PC-9 (cell line): ENCODE results near the gene FAM131A. TPM values are rescaled to one million over a fixed set of nuclear protein-coding genes. Genes with fewer than 3 reads are reported as not detected.
A peak's percentile ranks its signal among the peaks of the same experiment; 100 is the strongest.

ENCODE experiments used
- BruUV-seq: library from RNA; stranded (reverse); fragments of 400-500 nt; replicated peaks from 2 replicates; lab custom pipeline; 2021; lab: Mats Ljungman, UMichigan
- CTCF ChIA-PET: fragments of 300-600 bp; sonication (Branson Sonifier 250); formaldehyde crosslinking; loops from one replicate; lab custom pipeline; 2022; ENCODE audit warnings: antibody characterized with exemption; lab: Charles Lee
- POLR2A ChIA-PET: fragments of 300-600 bp; sonication (Branson Sonifier 250); formaldehyde crosslinking; loops from one replicate; lab custom pipeline; 2022; ENCODE audit warnings: antibody characterized with exemption; ENCODE audit not compliant: unreplicated experiment; lab: Charles Lee
- DNase-seq, 2 experiments: peaks; one replicate each; pipeline versions ENCODE4 v3.0.0 to v3.0.0-alpha.2; 2015 to 2022; ENCODE audit warnings: mixed read lengths in 1 of 2
- H2AFZ ChIP-seq: fragments of 200-600 bp; sonication (generic); 2 replicates; pipeline ENCODE4 v1.8.1; 2017; ENCODE audit warnings: antibody characterized with exemption
- H3F3A ChIP-seq: fragments of 200-600 bp; sonication (generic); 2 replicates; pipeline ENCODE4 v1.8.1; 2017; ENCODE audit warnings: antibody characterized with exemption, mild to moderate bottlenecking, low read depth; ENCODE audit not compliant: insufficient read depth
- H3K27ac ChIP-seq: fragments of 200-600 bp; sonication (generic); 2 replicates; pipeline ENCODE4 v1.6.1; 2016; ENCODE audit warnings: mixed run types
- H3K27me3 ChIP-seq: fragments of 200-600 bp; sonication (generic); 2 replicates; pipeline ENCODE4 v1.6.1; 2016; ENCODE audit warnings: low read depth, mixed run types; ENCODE audit not compliant: insufficient read depth
- H3K36me3 ChIP-seq: fragments of 200-600 bp; sonication (generic); 2 replicates; pipeline ENCODE4 v1.6.1; 2016; ENCODE audit warnings: low read depth, mixed run types
- H3K4me1 ChIP-seq: fragments of 200-600 bp; sonication (generic); replicated peaks from 2 replicates; pipeline ENCODE4 v1.6.1; 2016; ENCODE audit warnings: mixed run types; ENCODE audit not compliant: insufficient read depth
- H3K4me2 ChIP-seq: fragments of 200-600 bp; sonication (generic); 2 replicates; pipeline ENCODE4 v1.6.1; 2017; ENCODE audit warnings: mixed run types
- H3K4me3 ChIP-seq: fragments of 200-600 bp; sonication (generic); 2 replicates; pipeline ENCODE4 v1.6.1; 2016; ENCODE audit warnings: mixed run types
- H3K79me2 ChIP-seq: fragments of 200-600 bp; sonication (generic); 2 replicates; pipeline ENCODE4 v1.6.1; 2017; ENCODE audit warnings: low read depth, mixed run types
- H3K9me2 ChIP-seq: fragments of 200-600 bp; sonication (generic); 2 replicates; pipeline ENCODE4 v1.8.1; 2017; ENCODE audit warnings: mild to moderate bottlenecking; ENCODE audit not compliant: insufficient read depth
- H3K9me3 ChIP-seq: fragments of 200-600 bp; sonication (generic); 2 replicates; pipeline ENCODE4 v1.8.1; 2016; ENCODE audit warnings: low read depth; ENCODE audit not compliant: insufficient read depth
- H4K20me1 ChIP-seq: fragments of 200-600 bp; sonication (generic); 2 replicates; pipeline ENCODE4 v1.8.1; 2017; ENCODE audit not compliant: insufficient read depth
- EZH2 ChIP-seq: fragments of 200-600 bp; sonication (generic); IDR thresholded peaks from 2 replicates; pipeline ENCODE4 v1.8.0; 2017; ENCODE audit warnings: antibody characterized with exemption, low read depth
- intact Hi-C: fragments of 100-400 bp; cut with micrococcal nuclease; formaldehyde crosslinking; loops from one replicate; pipeline ENCODE4 v1.10.0; 2022; ENCODE audit not compliant: unreplicated experiment
- total RNA-seq: library from RNA; stranded (reverse); gene quantifications from 2 replicates; pipeline ENCODE4 v1.2.3, GENCODE V29; 2021
- TF ChIP-seq, protein P1 (sequence below): fragments of 200-600 bp; sonication (generic); conservative IDR thresholded peaks from 2 replicates; pipeline ENCODE4 v1.6.1; 2017; ENCODE audit warnings: mixed run types, antibody characterized with exemption, mild to moderate bottlenecking, moderate library complexity

The FAM131A gene
- total RNA-seq, 1 experiment from 2014 or later: 25.5 TPM

DNA sequence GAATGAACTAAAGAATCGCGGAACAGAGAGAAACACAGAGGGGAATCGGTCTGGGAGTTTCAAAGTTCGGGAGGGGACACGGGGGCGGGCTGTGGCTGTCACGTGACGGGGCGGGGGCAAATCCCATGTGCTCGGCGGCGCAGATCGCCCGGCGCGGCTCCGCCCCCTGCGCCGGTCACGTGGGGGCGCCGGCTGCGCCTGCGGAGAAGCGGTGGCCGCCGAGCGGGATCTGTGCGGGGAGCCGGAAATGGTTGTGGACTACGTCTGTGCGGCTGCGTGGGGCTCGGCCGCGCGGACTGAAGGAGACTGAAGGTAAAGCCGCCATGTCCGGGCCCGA is 23.1 kb upstream of the FAM131A start, which contains the start of gene EIF4G1:
Gene EIF4G1 (plus strand): TSS at position 244 of the 337 bp plus-strand sequence. CDS start 1,191 bp downstream, outside the sequence.
- Histone ChIP-seq H3K4me3 (peak within 1 kb of the TSS; percentile 63), H3K9me3 (no peaks in the 10 kb centered on the region), H3K79me2 (peaks cover 46% of the 10 kb centered on the region), H3F3A (peaks cover 78% of the 10 kb centered on the region), H3K4me1 (peaks cover 43% of the 10 kb centered on the region), H2AFZ (peak within 1 kb of the TSS; percentile 80), H3K9me2 (no peaks in the 10 kb centered on the region), H3K27me3 (no peaks in the 10 kb centered on the region), H3K27ac (peak within 1 kb of the TSS; percentile 84), H3K36me3 (peaks cover 29% of the 10 kb centered on the region), H4K20me1 (peaks cover 42% of the 10 kb centered on the region), H3K4me2 (peak within 1 kb of the TSS; percentile 81)
- ChIA-PET POLR2A (no interaction called here), CTCF (interaction anchor here (0.7 kb wide), 1 partner anchor 41 kb away, joined by 7 read pairs; no protein-coding TSS in a partner anchor)
- intact Hi-C loops: loop anchor here (1.0 to 5.0 kb wide), 4 partner anchors 15 to 140 kb away; partner anchors contain the start of genes AP2M1 and PSMD2
- TF ChIP-seq EZH2: no peak
- TF ChIP-seq, protein P1, sequence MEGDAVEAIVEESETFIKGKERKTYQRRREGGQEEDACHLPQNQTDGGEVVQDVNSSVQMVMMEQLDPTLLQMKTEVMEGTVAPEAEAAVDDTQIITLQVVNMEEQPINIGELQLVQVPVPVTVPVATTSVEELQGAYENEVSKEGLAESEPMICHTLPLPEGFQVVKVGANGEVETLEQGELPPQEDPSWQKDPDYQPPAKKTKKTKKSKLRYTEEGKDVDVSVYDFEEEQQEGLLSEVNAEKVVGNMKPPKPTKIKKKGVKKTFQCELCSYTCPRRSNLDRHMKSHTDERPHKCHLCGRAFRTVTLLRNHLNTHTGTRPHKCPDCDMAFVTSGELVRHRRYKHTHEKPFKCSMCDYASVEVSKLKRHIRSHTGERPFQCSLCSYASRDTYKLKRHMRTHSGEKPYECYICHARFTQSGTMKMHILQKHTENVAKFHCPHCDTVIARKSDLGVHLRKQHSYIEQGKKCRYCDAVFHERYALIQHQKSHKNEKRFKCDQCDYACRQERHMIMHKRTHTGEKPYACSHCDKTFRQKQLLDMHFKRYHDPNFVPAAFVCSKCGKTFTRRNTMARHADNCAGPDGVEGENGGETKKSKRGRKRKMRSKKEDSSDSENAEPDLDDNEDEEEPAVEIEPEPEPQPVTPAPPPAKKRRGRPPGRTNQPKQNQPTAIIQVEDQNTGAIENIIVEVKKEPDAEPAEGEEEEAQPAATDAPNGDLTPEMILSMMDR: no peak
- BruUV-seq: no TSS peak
- peak; percentile 82 to 98 for DNase-seq

GRCh38 chr3:184314700-184315542 is 22.5 kb upstream of the FAM131A start:
- H3K27ac ChIP-seq: peak overlapping the region; percentile 84
- H3K4me3 ChIP-seq: peak overlapping the region; percentile 63
- H4K20me1 ChIP-seq: peaks cover 47% of the 10 kb centered on the region
- H3K79me2 ChIP-seq: peaks cover 50% of the 10 kb centered on the region
- H3K9me3 ChIP-seq: no peaks in the 10 kb centered on the region
- H3K27me3 ChIP-seq: no peaks in the 10 kb centered on the region
- no peak for TF ChIP-seq EZH2
- TF ChIP-seq, protein P1: no peak
- no peak overlapping the region for H2AFZ ChIP-seq
- intact Hi-C loops: loop anchor here (1.0 to 5.0 kb wide), 5 partner anchors 16 to 141 kb away; partner anchors contain the start of genes AP2M1 and PSMD2
- peak overlapping the region; percentile 75 for H3K4me2 ChIP-seq
- DNase-seq: peak; percentile 70 to 85
- peaks cover 49% of the 10 kb centered on the region for H3K4me1 ChIP-seq
- peaks cover 29% of the 10 kb centered on the region for H3K36me3 ChIP-seq
- no peaks in the 10 kb centered on the region for H3K9me2 ChIP-seq
- no TSS peak for BruUV-seq
- CTCF ChIA-PET: interaction anchor here (0.6 kb wide), 1 partner anchor 247 kb away, joined by 3 read pairs; the partner anchor contains the start of gene EPHB3
- POLR2A ChIA-PET: interaction anchor here (0.5 to 0.7 kb wide), 3 partner anchors 14 to 1639 kb away, joined by 4 to 18 read pairs (median 4); partner anchors contain the start of gene ABCF3
- H3F3A ChIP-seq: peaks cover 77% of the 10 kb centered on the region

- peaks cover 54% of the 10 kb centered on the region for H3K4me1 ChIP-seq
- peak overlapping the region; percentile 75 for H3K4me2 ChIP-seq
- ChIA-PET CTCF (interaction anchor here (0.6 kb wide), 1 partner anchor 33 kb away, joined by 13 read pairs; no protein-coding TSS in a partner anchor), POLR2A (interaction anchor here (0.7 kb wide), 1 partner anchor 13 kb away, joined by 4 read pairs; no protein-coding TSS in a partner anchor)
- BruUV-seq: no TSS peak
- H3K27ac ChIP-seq: peak overlapping the region; percentile 84
- no peaks in the 10 kb centered on the region for H3K9me2 ChIP-seq
- H4K20me1 ChIP-seq: peaks cover 51% of the 10 kb centered on the region
- intact Hi-C loops: loop anchor here (1.0 kb wide), 1 partner anchor 47 kb away; no protein-coding TSS in a partner anchor
- H3K9me3 ChIP-seq: no peaks in the 10 kb centered on the region
- peak overlapping the region; percentile 63 for H3K4me3 ChIP-seq
- no peak for TF ChIP-seq EZH2
- TF ChIP-seq, protein P1: no peak
- DNase-seq: no peak
- no peak overlapping the region for H2AFZ ChIP-seq
- H3K36me3 ChIP-seq: peaks cover 32% of the 10 kb centered on the region
- peaks cover 55% of the 10 kb centered on the region for H3K79me2 ChIP-seq
- no peaks in the 10 kb centered on the region for H3K27me3 ChIP-seq
- H3F3A ChIP-seq: peaks cover 71% of the 10 kb centered on the region
Measured at GRCh38 chr3:184315543-184315867, 21.9 kb upstream of the FAM131A start.
